Heart left ventricle (tissue), 16 donors: ENCODE results near the gene CCDC106. TPM values are rescaled to one million over a fixed set of nuclear protein-coding genes. Genes with fewer than 3 reads are reported as not detected.

ENCODE experiments used
- ATAC-seq, 4 donors: fragments of 200-7000 bp; cut with Tn5 transposase; one replicate each; pipeline ENCODE4 v1.9.1; 2020 to 2022; ENCODE audit warnings: moderate library complexity in 4 of 4, mild to moderate bottlenecking in 3 of 4, moderate number of reproducible peaks in 1 of 4
- DNase-seq, 5 donors: peaks; one replicate each; pipeline ENCODE4 v3.0.0-alpha.2; 2020
- H3K27ac ChIP-seq, 12 donors: fragments of 200-600 bp; sonication (generic) in 4 of 12; one replicate each; pipeline versions ENCODE4 v1.5.0 to v1.8.0; 2016 to 2022; ENCODE audit warnings: mild to moderate bottlenecking in 2 of 12
- H3K27me3 ChIP-seq, 9 donors: fragments of 200-600 bp; sonication (generic) in 2 of 9; one replicate each; pipeline versions ENCODE4 v1.5.1 to v1.8.0; 2016 to 2022; ENCODE audit warnings: mild to moderate bottlenecking in 3 of 9
- H3K36me3 ChIP-seq, 9 donors: fragments of 200-600 bp; sonication (generic) in 2 of 9; one replicate each; pipeline versions ENCODE4 v1.5.0 to v1.8.0; 2018 to 2022; ENCODE audit warnings: mild to moderate bottlenecking in 2 of 9
- H3K4me1 ChIP-seq, 12 donors: fragments of 200-600 bp; sonication (generic) in 4 of 12; one replicate each; pipeline versions ENCODE4 v1.5.0 to v1.8.0; 2016 to 2022; ENCODE audit warnings: mild to moderate bottlenecking in 3 of 12
- H3K4me3 ChIP-seq, 12 donors: fragments of 200-600 bp; sonication (generic) in 4 of 12; one replicate each; pipeline versions ENCODE4 v1.5.0 to v1.8.0; 2017 to 2022; ENCODE audit warnings: mild to moderate bottlenecking in 9 of 12, moderate library complexity in 4 of 12
- H3K9me3 ChIP-seq, 12 donors: fragments of 200-600 bp; sonication (generic) in 4 of 12; one replicate each; pipeline versions ENCODE4 v1.5.0 to v1.8.0; 2016 to 2022; ENCODE audit warnings: mild to moderate bottlenecking in 1 of 12
- POLR2A ChIP-seq, 2 donors: fragments of 450-650 bp; IDR thresholded peaks; one replicate each; pipeline ENCODE4 v1.6.1; 2017; ENCODE audit warnings: antibody characterized with exemption in 2 of 2, mild to moderate bottlenecking in 2 of 2, moderate library complexity in 2 of 2
- WGBS, 4 donors: extraction: QIAGEN DNeasy Blood & Tissue Kit in 2 of 4; methylation state at CpG; one replicate each; pipeline versions ENCODE4 v1.1.5 to v1.1.7; 2013 to 2018; 5-methylcytosine and 5-hydroxymethylcytosine counted together
- intact Hi-C, 10 donors: fragments of 100-400 bp; cut with DNase I; formaldehyde crosslinking; loops; one replicate each; pipeline versions ENCODE4 v1.11.1 to v1.14.2; 2022
- polyA plus RNA-seq, 2 donors: library from polyadenylated mRNA; stranded (reverse); fragments of 200-250 nt; gene quantifications; one replicate each; pipeline ENCODE4 v1.2.3, GENCODE V29; 2013
- total RNA-seq, 9 donors: library from RNA; depleted of rRNA in 2 of 9; stranded (reverse); fragments of >200 nt in 2 of 9; fragmentation: NEBNext Ultra II Directional in 3 of 9; extraction: Animal tissue kit (Norgen Biotek cat#: 25700) in 3 of 9; gene quantifications; one replicate each; pipeline versions ENCODE4 v1.1.0 to v1.2.4, GENCODE V29; 2016 to 2023
- TF ChIP-seq, protein P1 (sequence below), 12 donors: fragments of 200-600 bp; sonication (generic) in 4 of 12; IDR thresholded peaks; one replicate each; pipeline versions ENCODE4 v1.5.0 to v1.8.0; 2018 to 2022; ENCODE audit warnings: antibody characterized with exemption in 12 of 12, mild to moderate bottlenecking in 5 of 12
- donor health status: ischemic (EF 13 %, LVEDD 7.1; RV severe dilation, severe dysfunction).
- donor health status: healthy with polysubstance abuse.
- donor health status: DM: no; HTN: yes; CAD: no.
- donor health status: DM: no; HTN: no; CAD: no.
- donor health status: ischemic (EF 25% LVEDD 6.9; RV normal size, moderate dysfunction).
- donor health status: ischemic (EF 25% LVEDD 5.7; RV mildly dilated, moderate dysfunction).
- donor health status: healthy.
- donor health status: DM: yes; HTN: yes; CAD: no.
- donor health status: ischemic (EF 35%, LVEDD 5.7; RV mildly dilated, moderate dysfunction).
- donor health status: nonischemic (EF 11% LVEDD 7.7; RV severe dilation, severe dysfunction).
- donor health status: DM: yes; HTN: yes; CAD: no.
- donor health status: PGD.
- donor health status: ischemic (EF 29% LVEDD 5.4; RV normal size, mild dysfunction).
- donor health status: nonischemic (EF 23%, LVEDD 6.1; RV moderate dilation, normal function).

CCDC106 gene
- total and polyA plus RNA-seq, 11 donors: 11.7 to 27.7 (median 16.5) TPM

DNA sequence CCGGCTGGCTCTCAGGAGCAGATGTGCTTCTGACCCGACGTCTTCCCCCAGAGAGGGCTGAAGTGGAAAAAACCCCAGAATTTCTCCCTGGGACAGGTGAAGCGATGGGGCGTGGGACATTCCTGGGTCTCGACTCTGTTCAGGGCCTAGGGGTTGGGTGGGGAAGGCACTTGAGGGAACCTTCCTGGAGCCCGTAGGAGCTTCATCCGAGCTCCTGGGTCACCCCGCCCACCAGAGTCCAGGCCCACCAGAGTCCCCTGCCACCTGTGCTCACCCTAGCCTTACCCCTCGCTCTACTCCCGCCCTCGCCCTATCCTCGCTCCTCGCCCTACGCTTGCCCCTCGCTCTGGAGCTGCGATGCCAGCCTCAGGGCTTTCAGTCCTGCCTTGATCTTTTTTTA, 50.2 kb downstream of the CCDC106 start:
- DNase-seq (peak in 1 of 5 donors; percentile 8), ATAC-seq (peak in 1 of 4 donors; percentile 23)
- Histone ChIP-seq H3K36me3 (peaks cover 0 to 77% (median 64%) of the 10 kb centered on the region in 9 donors), H3K27me3 (no peaks in the 10 kb centered on the region), H3K4me1 (no peaks in the 10 kb centered on the region), H3K27ac (no peak overlapping the region), H3K4me3 (no peak overlapping the region), H3K9me3 (no peaks in the 10 kb centered on the region)
- TF ChIP-seq POLR2A (IDR thresholded peaks at IDR 0.05): no peak
- TF ChIP-seq, protein P1, sequence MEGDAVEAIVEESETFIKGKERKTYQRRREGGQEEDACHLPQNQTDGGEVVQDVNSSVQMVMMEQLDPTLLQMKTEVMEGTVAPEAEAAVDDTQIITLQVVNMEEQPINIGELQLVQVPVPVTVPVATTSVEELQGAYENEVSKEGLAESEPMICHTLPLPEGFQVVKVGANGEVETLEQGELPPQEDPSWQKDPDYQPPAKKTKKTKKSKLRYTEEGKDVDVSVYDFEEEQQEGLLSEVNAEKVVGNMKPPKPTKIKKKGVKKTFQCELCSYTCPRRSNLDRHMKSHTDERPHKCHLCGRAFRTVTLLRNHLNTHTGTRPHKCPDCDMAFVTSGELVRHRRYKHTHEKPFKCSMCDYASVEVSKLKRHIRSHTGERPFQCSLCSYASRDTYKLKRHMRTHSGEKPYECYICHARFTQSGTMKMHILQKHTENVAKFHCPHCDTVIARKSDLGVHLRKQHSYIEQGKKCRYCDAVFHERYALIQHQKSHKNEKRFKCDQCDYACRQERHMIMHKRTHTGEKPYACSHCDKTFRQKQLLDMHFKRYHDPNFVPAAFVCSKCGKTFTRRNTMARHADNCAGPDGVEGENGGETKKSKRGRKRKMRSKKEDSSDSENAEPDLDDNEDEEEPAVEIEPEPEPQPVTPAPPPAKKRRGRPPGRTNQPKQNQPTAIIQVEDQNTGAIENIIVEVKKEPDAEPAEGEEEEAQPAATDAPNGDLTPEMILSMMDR (IDR thresholded peaks at IDR 0.05): no peak
- intact Hi-C loops: no loop called here
- WGBS, 4 donors: 92 to 97% (median 95%) methylated on average over 15 to 17 of the region's 17 CpGs

DNA sequence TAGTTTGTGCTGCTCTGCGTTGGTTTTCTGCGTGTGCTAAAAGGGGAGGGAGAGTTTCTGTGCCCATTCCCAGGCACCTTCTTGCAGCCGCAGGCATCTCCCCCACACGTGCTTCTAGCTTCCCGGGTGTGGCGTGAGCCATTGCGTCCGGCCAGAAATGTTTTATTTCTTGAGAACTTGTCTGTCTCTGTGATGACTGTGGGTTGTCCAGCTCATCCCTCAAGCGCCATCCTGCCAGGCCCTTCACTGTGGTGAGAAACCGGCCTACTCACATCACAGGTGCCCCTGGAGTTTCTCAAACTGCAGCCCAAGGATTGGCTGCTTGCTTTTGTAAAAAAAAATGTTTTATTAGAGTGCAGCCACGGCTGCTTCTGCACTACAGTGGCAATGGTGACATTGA, 51.2 kb downstream of the CCDC106 start:
- Histone ChIP-seq H3K27me3 (no peaks in the 10 kb centered on the region), H3K9me3 (no peaks in the 10 kb centered on the region), H3K27ac (no peak overlapping the region), H3K4me1 (peaks cover 0 to 5% (median 0%) of the 10 kb centered on the region in 12 donors), H3K36me3 (peaks cover 0 to 68% (median 55%) of the 10 kb centered on the region in 9 donors), H3K4me3 (no peak overlapping the region)
- intact Hi-C loops: no loop called here
- TF ChIP-seq, protein P1 (IDR thresholded peaks at IDR 0.05): no peak
- TF ChIP-seq POLR2A (IDR thresholded peaks at IDR 0.05): no peak
- WGBS, 4 donors: 79 to 84% (median 81%) methylated on average over 11 of the region's 11 CpGs
- ATAC-seq (no peak), DNase-seq (peak in 1 of 5 donors; percentile 18)

DNA sequence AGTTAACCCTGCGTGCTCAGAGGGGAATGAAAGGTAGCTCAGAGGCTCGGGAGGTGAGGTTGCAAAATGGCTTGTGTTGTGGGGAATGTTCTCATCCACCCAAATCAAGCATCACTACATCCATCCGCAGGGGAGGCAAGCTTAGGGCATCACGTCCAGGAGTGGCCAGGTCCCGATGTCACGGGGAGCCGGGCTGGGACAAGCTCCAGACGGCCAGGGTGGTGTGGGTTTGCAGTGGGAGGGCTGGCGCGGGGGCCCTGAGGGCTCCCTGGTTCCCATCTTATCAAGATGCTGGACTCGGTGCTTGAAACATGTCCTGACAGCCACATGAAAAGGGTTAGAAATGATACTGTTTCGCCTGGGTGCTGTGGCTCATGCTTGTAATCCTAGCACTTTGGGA, 52.8 kb downstream of the CCDC106 start:
- ATAC-seq (no peak), DNase-seq (peak in 1 of 5 donors; percentile 12)
- peaks cover 0 to 5% (median 0%) of the 10 kb centered on the region in 12 donors for H3K4me1 ChIP-seq
- no peaks in the 10 kb centered on the region for H3K27me3 ChIP-seq
- no peak overlapping the region for H3K27ac ChIP-seq
- H3K36me3 ChIP-seq: peaks cover 0 to 52% (median 41%) of the 10 kb centered on the region in 9 donors
- intact Hi-C loops: no loop called here
- no peak overlapping the region for H3K4me3 ChIP-seq
- H3K9me3 ChIP-seq: no peaks in the 10 kb centered on the region
- 88 to 96% (median 95%) methylated on average over 10 to 12 of the region's 12 CpGs for WGBS, 4 donors
- TF ChIP-seq, protein P1 (IDR thresholded peaks at IDR 0.05): no peak
- TF ChIP-seq POLR2A (IDR thresholded peaks at IDR 0.05): no peak

DNA sequence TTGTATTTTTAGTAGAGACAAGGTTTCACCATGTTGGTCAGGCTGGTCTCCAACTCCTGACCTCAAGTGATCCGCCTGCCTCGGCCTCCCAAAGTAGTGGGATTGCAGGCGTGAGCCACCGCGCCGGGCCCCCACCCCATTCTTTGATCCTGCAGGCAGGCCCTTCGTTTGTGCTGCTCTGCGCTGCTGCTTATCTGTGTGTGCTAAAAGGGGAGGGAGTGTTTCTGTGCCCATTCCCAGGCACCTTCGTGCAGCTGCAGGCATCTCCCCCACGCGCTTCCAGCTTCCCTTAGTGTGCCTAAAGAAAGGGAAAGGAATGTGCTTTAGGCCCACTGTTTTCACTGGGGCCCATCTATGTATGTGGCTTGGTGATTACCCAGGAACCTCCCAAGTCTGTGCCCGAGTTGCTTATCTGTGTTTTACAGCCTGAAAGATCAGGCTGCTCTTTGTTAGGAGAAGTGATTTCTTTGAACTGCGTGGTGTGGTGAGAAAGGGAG, 54.2 kb downstream of the CCDC106 start:
- TF ChIP-seq POLR2A (IDR thresholded peaks at IDR 0.05): no peak
- TF ChIP-seq, protein P1 (IDR thresholded peaks at IDR 0.05): no peak
- Histone ChIP-seq H3K4me3 (no peak overlapping the region), H3K4me1 (peaks cover 0 to 5% (median 0%) of the 10 kb centered on the region in 12 donors), H3K9me3 (no peaks in the 10 kb centered on the region), H3K27me3 (no peaks in the 10 kb centered on the region), H3K27ac (no peak overlapping the region), H3K36me3 (peaks cover 0 to 38% (median 28%) of the 10 kb centered on the region in 9 donors)
- ATAC-seq: peak in 1 of 4 donors; percentile 23
- intact Hi-C loops: no loop called here
- 44 to 54% (median 53%) methylated on average over 13 of the region's 13 CpGs for WGBS, 4 donors
- no peak for DNase-seq

Other genes starting within 250 kb of the CCDC106 start
- 10 to 100 TPM; 16.5 to 51.8 (median 29.1) TPM for gene UBE2S, start 240.4 kb upstream of the CCDC106 start, total RNA-seq
- gene UBE2S, start 240.4 kb upstream of the CCDC106 start, polyA plus RNA-seq: 10 to 100 TPM; 10.9 to 27.3 TPM
- not detected for gene SHISA7, start 204.9 kb upstream of the CCDC106 start, total RNA-seq
- gene SHISA7, start 204.9 kb upstream of the CCDC106 start, polyA plus RNA-seq: not detected
- gene ISOC2, start 186.6 kb upstream of the CCDC106 start, total RNA-seq: 100 to 1,000 TPM in 1 of 9 donors, 10 to 100 TPM in 8; 36.9 to 102 (median 48.8) TPM
- gene ISOC2, start 186.6 kb upstream of the CCDC106 start, polyA plus RNA-seq: 10 to 100 TPM; 86.8 to 94.9 TPM
- gene C19orf85, start 183.5 kb upstream of the CCDC106 start, total RNA-seq: not detected
- not detected for gene C19orf85, start 183.5 kb upstream of the CCDC106 start, polyA plus RNA-seq
- gene ZNF628, start 171.6 kb upstream of the CCDC106 start, total RNA-seq: 10 to 100 TPM in 1 of 9 donors, 1 to 10 TPM in 8; 2.3 to 10.3 (median 4.6) TPM
- 1 to 10 TPM; 5.4 to 7.9 TPM for gene ZNF628, start 171.6 kb upstream of the CCDC106 start, polyA plus RNA-seq
- gene NAT14, start 163.0 kb upstream of the CCDC106 start, total RNA-seq: 10 to 100 TPM in 1 of 9 donors, 1 to 10 TPM in 8; 2.9 to 10.4 (median 6.7) TPM
- gene NAT14, start 163.0 kb upstream of the CCDC106 start, polyA plus RNA-seq: 1 to 10 TPM; 7.3 to 9.2 TPM
- gene SSC5D, start 159.8 kb upstream of the CCDC106 start, total RNA-seq: 1 to 10 TPM in 8 of 9 donors, under 1 TPM in 1; 1.00 to 6.2 (median 3.3) TPM
- 1 to 10 TPM in 1 of 2 donors, under 1 TPM in 1; 0.91 to 1.4 TPM for gene SSC5D, start 159.8 kb upstream of the CCDC106 start, polyA plus RNA-seq
- gene SBK2, start 111.1 kb upstream of the CCDC106 start, total RNA-seq: 1 to 10 TPM in 7 of 9 donors, under 1 TPM in 2; 0.68 to 2.6 (median 2.1) TPM
- 10 to 100 TPM in 1 of 2 donors, under 1 TPM in 1; 0.80 to 12.6 TPM for gene SBK2, start 111.1 kb upstream of the CCDC106 start, polyA plus RNA-seq
- 10 to 100 TPM in 3 of 9 donors, 1 to 10 TPM in 6; 2.4 to 14.3 (median 7.5) TPM for gene SBK3, start 102.7 kb upstream of the CCDC106 start, total RNA-seq
- 10 to 100 TPM in 1 of 2 donors, 1 to 10 TPM in 1; 5.9 to 12.4 TPM for gene SBK3, start 102.7 kb upstream of the CCDC106 start, polyA plus RNA-seq
- gene ZNF579, start 67.4 kb upstream of the CCDC106 start, total RNA-seq: 10 to 100 TPM in 4 of 9 donors, 1 to 10 TPM in 5; 5.4 to 13.9 (median 9.8) TPM
- 10 to 100 TPM in 1 of 2 donors, 1 to 10 TPM in 1; 7.9 to 10.9 TPM for gene ZNF579, start 67.4 kb upstream of the CCDC106 start, polyA plus RNA-seq
- 10 to 100 TPM; 11.2 to 15.4 (median 12.9) TPM for gene FIZ1, start 48.7 kb upstream of the CCDC106 start, total RNA-seq
- 10 to 100 TPM in 1 of 2 donors, 1 to 10 TPM in 1; 10.0 to 16.7 TPM for gene FIZ1, start 48.7 kb upstream of the CCDC106 start, polyA plus RNA-seq
- gene ZNF524, start 47.9 kb upstream of the CCDC106 start, total RNA-seq: 10 to 100 TPM; 11.0 to 34.7 (median 16.5) TPM
- gene ZNF524, start 47.9 kb upstream of the CCDC106 start, polyA plus RNA-seq: 10 to 100 TPM; 30.6 to 33.9 TPM
- gene ZNF865, start 42.6 kb upstream of the CCDC106 start, total RNA-seq: 10 to 100 TPM; 11.4 to 19.1 (median 14.2) TPM
- 10 to 100 TPM; 12.0 to 24.3 TPM for gene ZNF865, start 42.6 kb upstream of the CCDC106 start, polyA plus RNA-seq
- 10 to 100 TPM in 4 of 9 donors, 1 to 10 TPM in 5; 6.7 to 15.8 (median 9.2) TPM for gene ZNF784, start 23.6 kb upstream of the CCDC106 start, total RNA-seq
- 10 to 100 TPM in 1 of 2 donors, 1 to 10 TPM in 1; 8.5 to 10.4 TPM for gene ZNF784, start 23.6 kb upstream of the CCDC106 start, polyA plus RNA-seq
- 10 to 100 TPM; 17.0 to 41.5 (median 21.2) TPM for gene ZNF580, start 7.2 kb upstream of the CCDC106 start, total RNA-seq
- 10 to 100 TPM in 1 of 2 donors, 1 to 10 TPM in 1; 8.2 to 18.4 TPM for gene ZNF580, start 7.2 kb upstream of the CCDC106 start, polyA plus RNA-seq
- gene ZNF581, start 4.6 kb upstream of the CCDC106 start, total RNA-seq: 10 to 100 TPM in 2 of 9 donors, 1 to 10 TPM in 7; 4.7 to 12.7 (median 7.2) TPM
- 1 to 10 TPM; 5.5 to 9.3 TPM for gene ZNF581, start 4.6 kb upstream of the CCDC106 start, polyA plus RNA-seq
- gene U2AF2, start 6.8 kb downstream of the CCDC106 start, total RNA-seq: 10 to 100 TPM; 39.9 to 88.1 (median 69.9) TPM
- gene U2AF2, start 6.8 kb downstream of the CCDC106 start, polyA plus RNA-seq: 100 to 1,000 TPM in 1 of 2 donors, 10 to 100 TPM in 1; 72.7 to 104 TPM
- gene EPN1, start 27.0 kb downstream of the CCDC106 start, total RNA-seq: 100 to 1,000 TPM; 125 to 377 (median 189) TPM
- 100 to 1,000 TPM; 177 to 188 TPM for gene EPN1, start 27.0 kb downstream of the CCDC106 start, polyA plus RNA-seq
- gene NLRP9, start 90.2 kb downstream of the CCDC106 start, total RNA-seq: not detected
- gene NLRP9, start 90.2 kb downstream of the CCDC106 start, polyA plus RNA-seq: not detected
- gene RFPL4A, start 110.9 kb downstream of the CCDC106 start, total RNA-seq: not detected
- not detected for gene RFPL4A, start 110.9 kb downstream of the CCDC106 start, polyA plus RNA-seq
- not detected for gene RFPL4AL1, start 120.9 kb downstream of the CCDC106 start, total RNA-seq
- gene RFPL4AL1, start 120.9 kb downstream of the CCDC106 start, polyA plus RNA-seq: not detected
- gene NLRP11, start 183.8 kb downstream of the CCDC106 start, total RNA-seq: not detected
- not detected for gene NLRP11, start 183.8 kb downstream of the CCDC106 start, polyA plus RNA-seq
- not detected for gene NLRP4, start 188.3 kb downstream of the CCDC106 start, total RNA-seq
- gene NLRP4, start 188.3 kb downstream of the CCDC106 start, polyA plus RNA-seq: not detected